ENCODE results near the gene LHX6. TPM values are rescaled to one million over a fixed set of nuclear protein-coding genes. Genes with fewer than 3 reads are reported as not detected.

LHX6 gene
- total and polyA plus RNA-seq, 2 of the 8 experiments (the other 6 are each of a cell fraction or from before 2014, with no cell fraction given) = 0.92 to 1.2 TPM

GRCh38 chr9:122197426-122197825 is 31.3 kb downstream of the LHX6 start:
- Histone ChIP-seq H3K14ac (ENCODE audit: insufficient read length) (no peak overlapping the region), H2AFZ (ENCODE audit: low read length) (no peak overlapping the region), H4K91ac (replicated peaks; ENCODE audit: insufficient read length, low read length) (no peak overlapping the region), H4K5ac (ENCODE audit: insufficient read length, low read depth, low read length) (no peak overlapping the region), H3K79me1 (ENCODE audit: low read depth, low read length) (no peaks in the 10 kb centered on the region), H2BK12ac (ENCODE audit: low read depth, low read length) (no peak overlapping the region), H3K27me3 (replicated peaks in 1 of 4; ENCODE audit: control insufficient read depth in 3 of 4, extremely low read depth in 1 of 4, insufficient read depth in 3 of 4, low read length in 3 of 4) (no peaks in the 10 kb centered on the region; a peak in 1 of 7 replicates), H3K4me1 (replicated peaks in 1 of 4; ENCODE audit: control insufficient read depth in 3 of 4, insufficient read depth in 4 of 4, low read length in 3 of 4) (peaks cover 0 to 6% (median 2%) of the 10 kb centered on the region in 4 experiments; a peak in 4 of 7 replicates), H3K4me3 (ENCODE audit: extremely low read depth in 1 of 4, insufficient read depth in 2 of 4, low read depth in 3 of 4, low read length in 4 of 4) (no peak overlapping the region), H3K56ac (replicated peaks; ENCODE audit: insufficient read length, low read depth, low read length) (no peak overlapping the region), H2BK15ac (ENCODE audit: low read length) (no peak overlapping the region), H3K79me2 (ENCODE audit: control insufficient read depth in 1 of 2, insufficient read depth in 2 of 2, low read length in 2 of 2) (no peaks in the 10 kb centered on the region), H3K23ac (ENCODE audit: insufficient read length) (no peak overlapping the region), H3K4ac (replicated peaks; ENCODE audit: insufficient read length, low read depth, low read length) (no peak overlapping the region), H3K9ac (replicated peaks in 1 of 4; ENCODE audit: extremely low read depth in 1 of 4, low read depth in 3 of 4, low read length in 3 of 4) (no peak overlapping the region), H2BK5ac (ENCODE audit: low read depth, low read length) (no peak overlapping the region), H3K4me2 (ENCODE audit: insufficient read depth in 1 of 2, low read depth in 2 of 2, low read length in 2 of 2) (no peak overlapping the region), H2BK20ac (ENCODE audit: low read length) (no peak overlapping the region), H3K18ac (ENCODE audit: extremely low read depth, low read length) (no peak overlapping the region), H3K27ac (ENCODE audit: low read depth, low read length) (no peak overlapping the region), H3K9me3 (ENCODE audit: insufficient read depth in 2 of 2, low read depth in 1 of 2, low read length in 1 of 2) (no peaks in the 10 kb centered on the region), H4K20me1 (replicated peaks in 1 of 2; ENCODE audit: control insufficient read depth in 1 of 2, insufficient read depth in 2 of 2, low read length in 2 of 2) (no peaks in the 10 kb centered on the region), H2BK120ac (replicated peaks; ENCODE audit: low read depth, low read length) (no peak overlapping the region), H3K36me3 (ENCODE audit: control insufficient read depth in 2 of 4, insufficient read depth in 4 of 4, low read length in 3 of 4) (no peaks in the 10 kb centered on the region), H4K8ac (ENCODE audit: extremely low read depth, insufficient read depth, low read length) (no peak overlapping the region), H2AK5ac (ENCODE audit: low read depth, low read length) (no peak overlapping the region), H3K23me2 (ENCODE audit: low read depth, low read length) (no peaks in the 10 kb centered on the region)
- DNase-seq (ENCODE audit: low read depth in 1 of 2, low spot score in 2 of 2) (no peak), FAIRE-seq (no peak)
- ChIA-PET POLR2A (ENCODE audit: partially characterized antibody) (interaction anchor here (0.6 to 3.5 kb wide), 4 partner anchors 10 to 38 kb away, joined by 3 to 7 read pairs (median 4); partner anchors contain the start of genes MORN5 and NDUFA8), CTCF (ENCODE audit: partially characterized antibody) (interaction anchor here (1.4 to 2.6 kb wide), 2 partner anchors 11 to 39 kb away, joined by 4 to 12 read pairs; no protein-coding TSS in a partner anchor)
- 85% methylated on average over 7 of the region's 7 CpGs; no CpG with 5 or more reads in 1 of the 2 experiments for WGBS, 2 experiments (ENCODE audit: extremely low coverage in 1 of 2, insufficient coverage in 1 of 2, insufficient read length in 1 of 2, insufficient replicate concordance in 2 of 2, low coverage in 1 of 2, low lambda C conversion rate in 2 of 2, missing lambda C conversion rate in 1 of 2)
- TF ChIP-seq SP2 (IDR thresholded peaks at IDR 0.05; ENCODE audit: low read length) (no peak), ATF3 (IDR thresholded peaks at IDR 0.05; ENCODE audit: insufficient read depth, low read depth, low read length) (no peak), BCL11A (IDR thresholded peaks at IDR 0.05; ENCODE audit: low read depth in 2 of 2, low read length in 2 of 2) (no peak), HDAC6 (IDR thresholded peaks at IDR 0.05; ENCODE audit: low read depth, low read length) (no peak), RNF2 (IDR thresholded peaks at IDR 0.05; ENCODE audit: borderline replicate concordance, low read depth, low read length, missing control alignments, poor library complexity, severe bottlenecking) (no peak)
